WTC11 (cell line): Measurements from ENCODE around the gene IKBKE.
A peak's percentile ranks its signal among the peaks of the same experiment; 100 is the strongest.

Experiments
- CREB1 ChIP-seq: sonication (generic); formaldehyde crosslinking; IDR thresholded peaks from 2 replicates; pipeline ENCODE4 v1.8.0; 2023; ENCODE audit warnings: mild to moderate bottlenecking, missing genetic modification reagents
- CTCF ChIP-seq: fragments of 200-600 bp; IDR thresholded peaks from 2 replicates; pipeline ENCODE4 v1.8.0; 2022; ENCODE audit warnings: antibody characterized with exemption
- ESRRA ChIP-seq: sonication (generic); formaldehyde crosslinking; IDR thresholded peaks from 2 replicates; pipeline ENCODE4 v1.8.1; 2022; ENCODE audit warnings: mild to moderate bottlenecking, missing genetic modification reagents, borderline replicate concordance
- ETV6 ChIP-seq: sonication (generic); formaldehyde crosslinking; IDR thresholded peaks from 2 replicates; pipeline ENCODE4 v1.8.1; 2022; ENCODE audit warnings: mild to moderate bottlenecking, missing genetic modification reagents
- GABPB1 ChIP-seq: sonication (generic); formaldehyde crosslinking; IDR thresholded peaks from 2 replicates; pipeline ENCODE4 v1.8.1; 2023; ENCODE audit warnings: mild to moderate bottlenecking, missing genetic modification reagents
- JUN ChIP-seq: sonication (generic); formaldehyde crosslinking; IDR thresholded peaks from 2 replicates; pipeline ENCODE4 v1.8.0; 2023; ENCODE audit warnings: mild to moderate bottlenecking, missing genetic modification reagents
- MAX ChIP-seq: sonication (generic); formaldehyde crosslinking; IDR thresholded peaks from 2 replicates; pipeline ENCODE4 v1.8.0; 2022; ENCODE audit warnings: mild to moderate bottlenecking, missing genetic modification reagents
- MXD4 ChIP-seq: fragments of 250-450 bp; sonication (Bioruptor Pico); IDR thresholded peaks from 2 replicates; pipeline ENCODE4 v1.8.0; 2021; ENCODE audit warnings: mild to moderate bottlenecking, moderate library complexity, borderline replicate concordance
- PRRX2 ChIP-seq: fragments of 250-450 bp; sonication (Bioruptor Pico); IDR thresholded peaks from 2 replicates; pipeline ENCODE4 v1.8.0; 2021; ENCODE audit warnings: mild to moderate bottlenecking
- RELA ChIP-seq: sonication (generic); formaldehyde crosslinking; IDR thresholded peaks from 2 replicates; pipeline ENCODE4 v1.8.1; 2022; ENCODE audit warnings: missing genetic modification reagents, mild to moderate bottlenecking, borderline replicate concordance
- ZBTB43 ChIP-seq: sonication (generic); formaldehyde crosslinking; IDR thresholded peaks from 2 replicates; pipeline ENCODE4 v1.8.1; 2023; ENCODE audit warnings: mild to moderate bottlenecking, missing genetic modification reagents
- ZNF138 ChIP-seq: sonication (generic); formaldehyde crosslinking; conservative IDR thresholded peaks from 2 replicates; pipeline ENCODE4 v1.8.1; 2022; ENCODE audit warnings: mild to moderate bottlenecking, moderate library complexity, missing genetic modification reagents
- ZNF416 ChIP-seq: fragments of 250-450 bp; sonication (Bioruptor Pico); IDR thresholded peaks from 2 replicates; pipeline ENCODE4 v1.9.0; 2021; ENCODE audit warnings: mild to moderate bottlenecking, inconsistent platforms
- TF ChIP-seq, protein P1 (sequence below): sonication (generic); formaldehyde crosslinking; IDR thresholded peaks from 2 replicates; pipeline ENCODE4 v1.8.0; 2023; ENCODE audit warnings: missing genetic modification reagents, mild to moderate bottlenecking, borderline replicate concordance

- TF ChIP-seq ZNF416 (CRISPR knock-in tag) (no peak), GABPB1 (no peak), CTCF (no peak), ZNF138 (CRISPR knock-in tag) (no peak), ZBTB43 (CRISPR knock-in tag) (no peak), ETV6 (no peak), CREB1 (CRISPR knock-in tag) (no peak), ESRRA (no peak), PRRX2 (CRISPR knock-in tag) (no peak), MAX (CRISPR knock-in tag) (0 out of 2 replicates have a peak, but pooled peaks have one; percentile 16), JUN (CRISPR knock-in tag) (no peak), RELA (CRISPR knock-in tag) (no peak), MXD4 (CRISPR knock-in tag) (no peak)
- TF ChIP-seq, protein P1, sequence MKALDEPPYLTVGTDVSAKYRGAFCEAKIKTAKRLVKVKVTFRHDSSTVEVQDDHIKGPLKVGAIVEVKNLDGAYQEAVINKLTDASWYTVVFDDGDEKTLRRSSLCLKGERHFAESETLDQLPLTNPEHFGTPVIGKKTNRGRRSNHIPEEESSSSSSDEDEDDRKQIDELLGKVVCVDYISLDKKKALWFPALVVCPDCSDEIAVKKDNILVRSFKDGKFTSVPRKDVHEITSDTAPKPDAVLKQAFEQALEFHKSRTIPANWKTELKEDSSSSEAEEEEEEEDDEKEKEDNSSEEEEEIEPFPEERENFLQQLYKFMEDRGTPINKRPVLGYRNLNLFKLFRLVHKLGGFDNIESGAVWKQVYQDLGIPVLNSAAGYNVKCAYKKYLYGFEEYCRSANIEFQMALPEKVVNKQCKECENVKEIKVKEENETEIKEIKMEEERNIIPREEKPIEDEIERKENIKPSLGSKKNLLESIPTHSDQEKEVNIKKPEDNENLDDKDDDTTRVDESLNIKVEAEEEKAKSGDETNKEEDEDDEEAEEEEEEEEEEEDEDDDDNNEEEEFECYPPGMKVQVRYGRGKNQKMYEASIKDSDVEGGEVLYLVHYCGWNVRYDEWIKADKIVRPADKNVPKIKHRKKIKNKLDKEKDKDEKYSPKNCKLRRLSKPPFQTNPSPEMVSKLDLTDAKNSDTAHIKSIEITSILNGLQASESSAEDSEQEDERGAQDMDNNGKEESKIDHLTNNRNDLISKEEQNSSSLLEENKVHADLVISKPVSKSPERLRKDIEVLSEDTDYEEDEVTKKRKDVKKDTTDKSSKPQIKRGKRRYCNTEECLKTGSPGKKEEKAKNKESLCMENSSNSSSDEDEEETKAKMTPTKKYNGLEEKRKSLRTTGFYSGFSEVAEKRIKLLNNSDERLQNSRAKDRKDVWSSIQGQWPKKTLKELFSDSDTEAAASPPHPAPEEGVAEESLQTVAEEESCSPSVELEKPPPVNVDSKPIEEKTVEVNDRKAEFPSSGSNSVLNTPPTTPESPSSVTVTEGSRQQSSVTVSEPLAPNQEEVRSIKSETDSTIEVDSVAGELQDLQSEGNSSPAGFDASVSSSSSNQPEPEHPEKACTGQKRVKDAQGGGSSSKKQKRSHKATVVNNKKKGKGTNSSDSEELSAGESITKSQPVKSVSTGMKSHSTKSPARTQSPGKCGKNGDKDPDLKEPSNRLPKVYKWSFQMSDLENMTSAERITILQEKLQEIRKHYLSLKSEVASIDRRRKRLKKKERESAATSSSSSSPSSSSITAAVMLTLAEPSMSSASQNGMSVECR (CRISPR knock-in tag): no peak
These were observed 2.6 kb downstream of the IKBKE start for GRCh38 chr1:206472886-206473285.
